ENCODE measurements around the gene SEMA3E.

- TF ChIP-seq, protein P1, sequence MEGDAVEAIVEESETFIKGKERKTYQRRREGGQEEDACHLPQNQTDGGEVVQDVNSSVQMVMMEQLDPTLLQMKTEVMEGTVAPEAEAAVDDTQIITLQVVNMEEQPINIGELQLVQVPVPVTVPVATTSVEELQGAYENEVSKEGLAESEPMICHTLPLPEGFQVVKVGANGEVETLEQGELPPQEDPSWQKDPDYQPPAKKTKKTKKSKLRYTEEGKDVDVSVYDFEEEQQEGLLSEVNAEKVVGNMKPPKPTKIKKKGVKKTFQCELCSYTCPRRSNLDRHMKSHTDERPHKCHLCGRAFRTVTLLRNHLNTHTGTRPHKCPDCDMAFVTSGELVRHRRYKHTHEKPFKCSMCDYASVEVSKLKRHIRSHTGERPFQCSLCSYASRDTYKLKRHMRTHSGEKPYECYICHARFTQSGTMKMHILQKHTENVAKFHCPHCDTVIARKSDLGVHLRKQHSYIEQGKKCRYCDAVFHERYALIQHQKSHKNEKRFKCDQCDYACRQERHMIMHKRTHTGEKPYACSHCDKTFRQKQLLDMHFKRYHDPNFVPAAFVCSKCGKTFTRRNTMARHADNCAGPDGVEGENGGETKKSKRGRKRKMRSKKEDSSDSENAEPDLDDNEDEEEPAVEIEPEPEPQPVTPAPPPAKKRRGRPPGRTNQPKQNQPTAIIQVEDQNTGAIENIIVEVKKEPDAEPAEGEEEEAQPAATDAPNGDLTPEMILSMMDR (IDR thresholded peaks at IDR 0.05), result no peak
- TF ChIP-seq FOXJ3 (CRISPR knock-in tag; IDR thresholded peaks at IDR 0.05), result no peak
- no peak for TF ChIP-seq RAD21 (IDR thresholded peaks at IDR 0.05; ENCODE audit: low read length)
- TF ChIP-seq EZH2phosphoT487 (IDR thresholded peaks at IDR 0.05; ENCODE audit: borderline replicate concordance, low read depth), result no peak
- no peak for TF ChIP-seq EP300 (IDR thresholded peaks at IDR 0.05; ENCODE audit: borderline replicate concordance in 1 of 2, low read depth in 1 of 2, low read length in 1 of 2)
- TF ChIP-seq, protein P2, sequence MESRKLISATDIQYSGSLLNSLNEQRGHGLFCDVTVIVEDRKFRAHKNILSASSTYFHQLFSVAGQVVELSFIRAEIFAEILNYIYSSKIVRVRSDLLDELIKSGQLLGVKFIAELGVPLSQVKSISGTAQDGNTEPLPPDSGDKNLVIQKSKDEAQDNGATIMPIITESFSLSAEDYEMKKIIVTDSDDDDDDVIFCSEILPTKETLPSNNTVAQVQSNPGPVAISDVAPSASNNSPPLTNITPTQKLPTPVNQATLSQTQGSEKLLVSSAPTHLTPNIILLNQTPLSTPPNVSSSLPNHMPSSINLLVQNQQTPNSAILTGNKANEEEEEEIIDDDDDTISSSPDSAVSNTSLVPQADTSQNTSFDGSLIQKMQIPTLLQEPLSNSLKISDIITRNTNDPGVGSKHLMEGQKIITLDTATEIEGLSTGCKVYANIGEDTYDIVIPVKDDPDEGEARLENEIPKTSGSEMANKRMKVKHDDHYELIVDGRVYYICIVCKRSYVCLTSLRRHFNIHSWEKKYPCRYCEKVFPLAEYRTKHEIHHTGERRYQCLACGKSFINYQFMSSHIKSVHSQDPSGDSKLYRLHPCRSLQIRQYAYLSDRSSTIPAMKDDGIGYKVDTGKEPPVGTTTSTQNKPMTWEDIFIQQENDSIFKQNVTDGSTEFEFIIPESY (IDR thresholded peaks at IDR 0.05; ENCODE audit: borderline replicate concordance, low read depth), result no peak
- no peak for TF ChIP-seq POLR2AphosphoS5 (IDR thresholded peaks at IDR 0.05; ENCODE audit: low read depth, low read length)
- TF ChIP-seq JUND (IDR thresholded peaks at IDR 0.05), result no peak
These were observed 182.0 kb downstream of the SEMA3E start for GRCh38 chr7:83466956-83467355.

All from SK-N-SH (cell line).